Upper lobe of left lung (tissue), 6 donors: ENCODE measurements around the gene DLG2. TPM values are rescaled to one million over a fixed set of nuclear protein-coding genes. Genes with fewer than 3 reads are reported as not detected.

Experiments used
- ATAC-seq, 2 donors: fragments of 200-7000 bp; cut with Tn5 transposase; one replicate each; pipeline ENCODE4 v1.9.1; 2022; ENCODE audit warnings: mild to moderate bottlenecking in 2 of 2, moderate library complexity in 2 of 2; ENCODE audit not compliant: low FRiP score in 2 of 2
- DNase-seq, 2 donors: peaks; one replicate each; pipeline ENCODE4 v3.0.0-alpha.2; 2019 to 2020
- H3K27ac ChIP-seq, 4 donors: fragments of 200-600 bp; sonication (generic); one replicate each; pipeline ENCODE4 v1.5.1; 2016 to 2019
- H3K27me3 ChIP-seq, 4 donors: fragments of 200-600 bp; sonication (generic); one replicate each; pipeline ENCODE4 v1.5.1; 2017 to 2019
- H3K36me3 ChIP-seq, 4 donors: fragments of 200-600 bp; sonication (generic); one replicate each; pipeline ENCODE4 v1.5.1; 2016 to 2019
- H3K4me1 ChIP-seq, 4 donors: fragments of 200-600 bp; sonication (generic); one replicate each; pipeline ENCODE4 v1.5.1; 2018 to 2019
- H3K4me3 ChIP-seq, 4 donors: fragments of 200-600 bp; sonication (generic); one replicate each; pipeline ENCODE4 v1.5.1; 2017 to 2019; ENCODE audit warnings: mild to moderate bottlenecking in 2 of 4, moderate library complexity in 1 of 4
- H3K9me3 ChIP-seq, 4 donors: fragments of 200-600 bp; sonication (generic); one replicate each; pipeline ENCODE4 v1.5.1; 2018 to 2019
- EP300 ChIP-seq, 4 donors: sonication (generic); formaldehyde crosslinking; IDR thresholded peaks; one replicate each; pipeline ENCODE4 v1.5.1; 2017; ENCODE audit warnings: antibody characterized with exemption in 4 of 4, control low read depth in 2 of 4
- POLR2A ChIP-seq, 4 donors: fragments of 450-650 bp; IDR thresholded peaks; one replicate each; pipeline ENCODE4 v1.5.1; 2016 to 2017; ENCODE audit warnings: antibody characterized with exemption in 4 of 4, mild to moderate bottlenecking in 2 of 4
- POLR2AphosphoS5 ChIP-seq, 2 donors: sonication (generic); formaldehyde crosslinking; IDR thresholded peaks; one replicate each; pipeline ENCODE4 v1.5.1; 2017; ENCODE audit warnings: antibody characterized with exemption in 2 of 2
- WGBS, 2 donors: methylation state at CpG; one replicate each; pipeline ENCODE4 v1.1.5; 2017 to 2018; 5-methylcytosine and 5-hydroxymethylcytosine counted together
- total RNA-seq, 6 donors: library from RNA; depleted of rRNA in 4 of 6; stranded (reverse); fragments of >200 nt in 4 of 6; gene quantifications; one replicate each; pipeline versions ENCODE4 v1.1.0 to v1.2.1, GENCODE V29; 2016 to 2021
- TF ChIP-seq, protein P1 (sequence below), 6 experiments: fragments of 450-650 bp in 4 of 6; fragments of 200-600 bp in 2 of 6; sonication (generic) in 2 of 6; IDR thresholded peaks; one replicate each; pipeline ENCODE4 v1.5.1; 2016 to 2019; ENCODE audit warnings: antibody characterized with exemption in 6 of 6
- donor health status: DM: no; HTN: no; CAD: no; lungs with moderate emphysema.
- donor health status: DM: no; HTN: yes; CAD: no; lungs with severe emphysema.

The DLG2 gene
- total RNA-seq, 6 donors from 2014 or later: 3.4 to 37.7 (median 9.1) TPM

DNA sequence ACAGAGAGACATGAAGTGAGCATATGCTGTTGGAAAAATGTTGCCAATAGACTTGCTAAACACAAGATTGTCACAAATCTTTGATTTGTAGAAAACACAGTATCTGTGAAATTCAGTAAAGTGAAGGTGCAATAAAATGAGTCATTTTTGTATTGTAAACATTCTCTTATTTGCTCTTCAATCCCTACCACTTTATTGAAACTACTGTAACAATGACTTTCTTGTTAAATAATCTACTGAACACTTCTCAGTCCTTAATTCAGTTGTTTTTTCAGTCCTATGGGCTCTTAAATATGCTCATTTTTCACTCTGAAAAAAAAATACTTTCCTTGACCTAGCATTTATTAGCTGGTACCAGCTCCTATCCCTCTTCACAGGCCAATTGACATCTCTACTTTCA is 531.9 kb downstream of the DLG2 start:
- H3K4me1 ChIP-seq: no peaks in the 10 kb centered on the region
- DNase-seq (no peak), ATAC-seq (no peak)
- no peaks in the 10 kb centered on the region for H3K9me3 ChIP-seq
- no peaks in the 10 kb centered on the region for H3K36me3 ChIP-seq
- no peak overlapping the region for H3K4me3 ChIP-seq
- no peaks in the 10 kb centered on the region for H3K27me3 ChIP-seq
- no peak overlapping the region for H3K27ac ChIP-seq
- no peak for TF ChIP-seq POLR2AphosphoS5 (IDR thresholded peaks at IDR 0.05)
- TF ChIP-seq, protein P1, sequence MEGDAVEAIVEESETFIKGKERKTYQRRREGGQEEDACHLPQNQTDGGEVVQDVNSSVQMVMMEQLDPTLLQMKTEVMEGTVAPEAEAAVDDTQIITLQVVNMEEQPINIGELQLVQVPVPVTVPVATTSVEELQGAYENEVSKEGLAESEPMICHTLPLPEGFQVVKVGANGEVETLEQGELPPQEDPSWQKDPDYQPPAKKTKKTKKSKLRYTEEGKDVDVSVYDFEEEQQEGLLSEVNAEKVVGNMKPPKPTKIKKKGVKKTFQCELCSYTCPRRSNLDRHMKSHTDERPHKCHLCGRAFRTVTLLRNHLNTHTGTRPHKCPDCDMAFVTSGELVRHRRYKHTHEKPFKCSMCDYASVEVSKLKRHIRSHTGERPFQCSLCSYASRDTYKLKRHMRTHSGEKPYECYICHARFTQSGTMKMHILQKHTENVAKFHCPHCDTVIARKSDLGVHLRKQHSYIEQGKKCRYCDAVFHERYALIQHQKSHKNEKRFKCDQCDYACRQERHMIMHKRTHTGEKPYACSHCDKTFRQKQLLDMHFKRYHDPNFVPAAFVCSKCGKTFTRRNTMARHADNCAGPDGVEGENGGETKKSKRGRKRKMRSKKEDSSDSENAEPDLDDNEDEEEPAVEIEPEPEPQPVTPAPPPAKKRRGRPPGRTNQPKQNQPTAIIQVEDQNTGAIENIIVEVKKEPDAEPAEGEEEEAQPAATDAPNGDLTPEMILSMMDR (IDR thresholded peaks at IDR 0.05): no peak
- no peak for TF ChIP-seq POLR2A (IDR thresholded peaks at IDR 0.05)
- no peak for TF ChIP-seq EP300 (IDR thresholded peaks at IDR 0.05)

DNA sequence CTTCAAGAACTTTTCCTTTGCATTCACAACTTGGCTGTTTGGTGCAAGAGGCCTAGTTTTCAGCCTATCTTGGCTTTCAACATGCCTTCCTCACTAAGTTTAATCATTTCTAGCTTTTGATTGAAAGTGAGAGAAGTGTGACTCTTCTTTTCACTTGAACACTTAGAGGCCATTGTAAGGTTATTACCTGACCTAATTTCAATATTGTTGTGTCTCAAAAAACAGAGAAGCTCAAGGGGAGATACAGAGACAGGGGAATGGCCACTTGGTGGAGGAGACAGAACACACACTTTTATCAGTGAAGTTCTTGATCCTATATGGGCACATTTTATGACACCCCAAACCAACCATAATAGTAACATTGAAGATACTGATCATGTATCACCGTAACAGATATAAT is 532.3 kb downstream of the DLG2 start:
- H3K27me3 ChIP-seq: no peaks in the 10 kb centered on the region
- no peaks in the 10 kb centered on the region for H3K36me3 ChIP-seq
- DNase-seq (no peak), ATAC-seq (no peak)
- no peak overlapping the region for H3K4me3 ChIP-seq
- TF ChIP-seq POLR2AphosphoS5 (IDR thresholded peaks at IDR 0.05) (no peak), EP300 (IDR thresholded peaks at IDR 0.05) (no peak), POLR2A (IDR thresholded peaks at IDR 0.05) (no peak)
- TF ChIP-seq, protein P1 (IDR thresholded peaks at IDR 0.05): no peak
- H3K27ac ChIP-seq: no peak overlapping the region
- H3K4me1 ChIP-seq: no peaks in the 10 kb centered on the region
- WGBS, 2 donors: 80 to 100% methylated on average over 1 of the region's 1 CpG
- no peaks in the 10 kb centered on the region for H3K9me3 ChIP-seq

DNA sequence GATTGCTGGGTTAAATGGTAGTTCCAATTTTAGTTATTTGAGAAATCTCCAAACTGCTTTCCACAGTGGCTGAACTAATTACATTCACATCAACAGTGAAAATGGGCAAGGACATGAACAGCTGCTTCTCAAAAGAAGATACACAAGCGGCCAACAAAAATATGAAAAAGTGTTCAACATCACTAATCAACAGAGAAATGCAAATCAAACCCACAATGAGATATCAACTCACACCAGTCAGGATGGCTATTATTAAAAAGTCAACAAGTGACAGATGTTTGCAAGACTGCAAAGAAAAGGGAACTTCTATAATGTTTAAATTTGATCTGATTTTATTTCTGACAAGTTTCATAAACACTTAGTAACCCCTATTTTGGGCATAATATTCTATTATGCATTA is 537.5 kb downstream of the DLG2 start:
- no peak for ATAC-seq
- no peaks in the 10 kb centered on the region for H3K27me3 ChIP-seq
- no peak for TF ChIP-seq POLR2A (IDR thresholded peaks at IDR 0.05)
- TF ChIP-seq, protein P1 (IDR thresholded peaks at IDR 0.05): no peak
- no peak for TF ChIP-seq POLR2AphosphoS5 (IDR thresholded peaks at IDR 0.05)
- TF ChIP-seq EP300 (IDR thresholded peaks at IDR 0.05): no peak
- 85 to 90% methylated on average over 1 of the region's 1 CpG for WGBS, 2 donors
- DNase-seq: no peak
- no peaks in the 10 kb centered on the region for H3K4me1 ChIP-seq
- H3K4me3 ChIP-seq: no peak overlapping the region
- no peaks in the 10 kb centered on the region for H3K36me3 ChIP-seq
- H3K27ac ChIP-seq: no peak overlapping the region
- H3K9me3 ChIP-seq: no peaks in the 10 kb centered on the region

GRCh38 chr11:85088286-85088685 is 538.9 kb downstream of the DLG2 start:
- ATAC-seq (no peak), DNase-seq (no peak)
- Histone ChIP-seq H3K4me3 (no peak overlapping the region), H3K36me3 (no peaks in the 10 kb centered on the region), H3K4me1 (no peaks in the 10 kb centered on the region), H3K27me3 (no peaks in the 10 kb centered on the region), H3K27ac (no peak overlapping the region), H3K9me3 (no peaks in the 10 kb centered on the region)
- TF ChIP-seq, protein P1 (IDR thresholded peaks at IDR 0.05): no peak
- TF ChIP-seq POLR2AphosphoS5 (IDR thresholded peaks at IDR 0.05) (no peak), POLR2A (IDR thresholded peaks at IDR 0.05) (no peak), EP300 (IDR thresholded peaks at IDR 0.05) (no peak)
- WGBS, 2 donors: 90 to 91% methylated on average over 3 of the region's 3 CpGs

DNA sequence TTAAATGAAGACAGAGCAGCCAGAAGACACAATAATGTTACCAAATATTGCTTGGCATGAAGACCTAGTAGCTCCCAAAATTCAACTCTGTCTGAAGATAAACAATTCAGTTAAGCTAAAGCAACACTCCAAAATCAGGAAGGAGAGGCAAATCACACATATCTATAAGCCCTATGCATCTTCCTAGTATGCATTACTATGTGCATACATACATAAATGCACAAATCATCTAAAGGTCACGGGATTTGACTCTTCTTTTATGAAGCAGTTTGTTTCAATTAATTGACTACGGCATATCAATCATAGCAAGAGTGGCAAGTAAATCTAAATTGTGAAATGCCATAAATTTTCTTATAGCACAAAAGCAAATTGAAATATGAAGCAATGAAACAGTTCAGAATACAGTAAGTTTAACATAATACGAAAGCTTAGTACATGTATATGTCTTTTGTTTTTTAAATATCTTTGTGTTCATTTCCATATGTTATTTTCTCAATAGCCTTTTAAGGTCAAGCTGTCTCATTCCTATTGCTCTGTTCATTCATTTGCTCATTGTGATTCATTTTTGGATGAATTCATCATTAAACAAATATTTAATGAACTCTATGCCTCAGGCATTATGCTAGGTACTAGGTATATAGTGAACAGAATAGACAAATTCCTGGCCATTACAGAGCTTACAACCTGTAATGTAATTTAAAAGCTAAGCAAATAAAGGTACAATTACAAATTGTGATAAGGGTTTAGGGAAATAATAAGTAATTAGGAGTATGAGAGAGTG is 540.5 kb downstream of the DLG2 start:
- H3K4me3 ChIP-seq: no peak overlapping the region
- WGBS, 2 donors: 86 to 92% methylated on average over 3 of the region's 3 CpGs
- no peak for TF ChIP-seq EP300 (IDR thresholded peaks at IDR 0.05)
- no peak for TF ChIP-seq POLR2A (IDR thresholded peaks at IDR 0.05)
- no peak for TF ChIP-seq POLR2AphosphoS5 (IDR thresholded peaks at IDR 0.05)
- TF ChIP-seq, protein P1 (IDR thresholded peaks at IDR 0.05): no peak
- H3K27ac ChIP-seq: no peak overlapping the region
- no peaks in the 10 kb centered on the region for H3K4me1 ChIP-seq
- ATAC-seq (no peak), DNase-seq (no peak)
- no peaks in the 10 kb centered on the region for H3K9me3 ChIP-seq
- H3K36me3 ChIP-seq: no peaks in the 10 kb centered on the region
- no peaks in the 10 kb centered on the region for H3K27me3 ChIP-seq
